OCI-LY7 (cell line): ENCODE results near the gene KBTBD8. TPM values are rescaled to one million over a fixed set of nuclear protein-coding genes. Genes with fewer than 3 reads are reported as not detected.

Source experiments
- BruUV-seq: library from RNA; stranded (reverse); fragments of 400-500 nt; replicated peaks from 2 replicates; lab custom pipeline; 2021; lab: Mats Ljungman, UMichigan
- CTCF ChIA-PET: fragments of 300-600 bp; sonication (Branson Sonifier 250); formaldehyde crosslinking; loops from one replicate; lab custom pipeline; 2022; ENCODE audit warnings: antibody characterized with exemption; ENCODE audit not compliant: unreplicated experiment; lab: Charles Lee
- POLR2A ChIA-PET: fragments of 300-600 bp; sonication (Branson Sonifier 250); formaldehyde crosslinking; loops from one replicate; lab custom pipeline; 2022; ENCODE audit warnings: antibody characterized with exemption; lab: Charles Lee
- DNase-seq: peaks from one replicate; pipeline ENCODE4 v3.0.0-alpha.2; 2015; ENCODE audit warnings: low spot score
- H2AFZ ChIP-seq: fragments of 200-600 bp; sonication (generic), shearing (Covaris generic); 2 replicates; pipeline ENCODE4 v1.6.1; 2014; ENCODE audit warnings: mild to moderate bottlenecking, antibody characterized with exemption, low read length, moderate library complexity
- H3K27ac ChIP-seq: fragments of 200-600 bp; sonication (generic); 2 replicates; pipeline ENCODE4 v1.5.1; 2014; ENCODE audit warnings: mixed run types, low read depth, mild to moderate bottlenecking, moderate library complexity, low read length, inconsistent platforms; ENCODE audit not compliant: poor library complexity, severe bottlenecking
- H3K36me3 ChIP-seq: fragments of 200-600 bp; sonication (generic); 2 replicates; pipeline ENCODE4 v1.6.1; 2014; ENCODE audit warnings: mild to moderate bottlenecking, antibody characterized with exemption, low read length, moderate library complexity, mixed read lengths; ENCODE audit not compliant: insufficient read depth
- H3K4me1 ChIP-seq: fragments of 200-600 bp; sonication (generic); 2 replicates; pipeline ENCODE4 v1.5.1; 2014; ENCODE audit warnings: mild to moderate bottlenecking, low read length; ENCODE audit not compliant: insufficient read depth, poor library complexity, severe bottlenecking
- H3K4me2 ChIP-seq: fragments of 200-600 bp; sonication (generic); 2 replicates; pipeline ENCODE4 v1.6.1; 2014; ENCODE audit warnings: mild to moderate bottlenecking, low read length
- H3K4me3 ChIP-seq: fragments of 200-600 bp; sonication (generic); 2 replicates; pipeline ENCODE4 v1.5.1; 2014; ENCODE audit warnings: mild to moderate bottlenecking, low read depth, low read length; ENCODE audit not compliant: poor library complexity, severe bottlenecking
- H3K79me2 ChIP-seq: fragments of 200-600 bp; sonication (generic); 2 replicates; pipeline ENCODE4 v1.6.1; 2016; ENCODE audit warnings: low read depth, mild to moderate bottlenecking, low read length, moderate library complexity, mixed read lengths; ENCODE audit not compliant: insufficient read depth
- H3K9me2 ChIP-seq: fragments of 200-600 bp; sonication (generic); 2 replicates; pipeline ENCODE4 v1.6.1; 2016; ENCODE audit warnings: mild to moderate bottlenecking, low read length, mixed read lengths; ENCODE audit not compliant: insufficient read depth
- H3K9me3 ChIP-seq: fragments of 200-600 bp; sonication (generic); 2 replicates; pipeline ENCODE4 v1.6.1; 2014; ENCODE audit warnings: mild to moderate bottlenecking, mixed run types, low read length, mixed read lengths
- H4K20me1 ChIP-seq: fragments of 200-600 bp; sonication (generic); 2 replicates; pipeline ENCODE4 v1.6.1; 2014; ENCODE audit warnings: mild to moderate bottlenecking, antibody characterized with exemption, low read length, moderate library complexity, mixed read lengths; ENCODE audit not compliant: insufficient read depth
- CTCF ChIP-seq: fragments of 200-600 bp; sonication (generic); conservative IDR thresholded peaks from 2 replicates; pipeline ENCODE4 v1.5.1; 2014; ENCODE audit warnings: mild to moderate bottlenecking, antibody characterized with exemption, low read length, moderate library complexity, mixed read lengths
- EZH2phosphoT487 ChIP-seq: fragments of 200-600 bp; sonication (generic); IDR thresholded peaks from 2 replicates; pipeline ENCODE4 v1.6.1; 2018; ENCODE audit warnings: low read depth, borderline replicate concordance, mild to moderate bottlenecking, mixed run types, antibody characterized with exemption, low read length, moderate library complexity, mixed read lengths
- intact Hi-C: fragments of 100-400 bp; cut with micrococcal nuclease; formaldehyde crosslinking; loops from one replicate; pipeline ENCODE4 v1.10.0; 2022; ENCODE audit not compliant: unreplicated experiment
- total RNA-seq, 2 experiments: library from RNA; depleted of rRNA in 1 of 2; stranded (reverse); fragments of >200 nt in 1 of 2; shearing (Covaris generic) in 1 of 2; gene quantifications; 2 replicates each; pipeline ENCODE4 v1.2.3, GENCODE V29; 2014 to 2022

KBTBD8 gene
- total RNA-seq, 2 experiments from 2014 or later: 16.4 to 24.8 TPM

DNA sequence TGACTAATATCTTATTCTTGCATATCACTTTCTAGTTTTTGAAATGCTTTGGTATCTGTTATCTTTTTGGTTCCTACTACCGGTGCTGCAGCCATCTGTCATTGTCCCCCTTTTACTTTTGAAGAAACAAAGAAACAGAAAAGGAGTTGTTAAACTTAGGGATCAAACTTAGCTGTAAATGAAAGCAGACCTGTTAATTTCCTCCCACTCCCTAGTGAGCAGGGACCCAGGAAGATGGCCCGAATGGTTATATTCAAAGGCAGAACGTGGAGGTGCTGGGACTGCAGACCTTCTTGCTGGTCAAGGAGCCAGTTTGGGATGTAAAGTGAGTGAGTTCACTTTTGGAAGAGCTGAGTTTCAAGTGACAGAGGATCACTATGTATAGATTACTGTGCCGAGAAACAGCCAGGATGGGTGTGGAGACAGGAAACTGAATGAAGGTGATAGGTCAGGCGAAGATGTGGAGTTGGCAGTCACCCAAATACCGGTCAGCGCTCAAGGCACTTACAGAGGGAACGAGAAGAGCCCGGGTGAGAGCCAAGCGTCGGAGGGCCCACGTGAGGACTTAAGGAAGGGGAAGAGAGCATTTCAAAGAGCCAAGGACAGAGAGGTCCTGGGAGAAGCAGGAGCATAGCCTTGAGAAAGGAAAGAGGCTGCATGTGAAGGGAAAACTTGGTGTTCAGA, 20.1 kb downstream of the KBTBD8 start:
- no TSS peak for BruUV-seq
- ChIA-PET CTCF (interaction anchor here (0.6 kb wide), 1 partner anchor 28 kb away, joined by 3 read pairs; no protein-coding TSS in a partner anchor), POLR2A (interaction anchor here (0.8 to 10.5 kb wide), 10 partner anchors 9 to 46 kb away, joined by 3 to 115 read pairs (median 8); partner anchors contain the start of gene KBTBD8)
- Histone ChIP-seq H3K4me3 (peak overlapping the region; percentile 54), H4K20me1 (no peaks in the 10 kb centered on the region), H3K4me2 (peak overlapping the region; percentile 79), H2AFZ (peak overlapping the region; percentile 77), H3K36me3 (peaks cover 7% of the 10 kb centered on the region), H3K27ac (peak overlapping the region; percentile 94), H3K79me2 (peaks cover 4% of the 10 kb centered on the region; the same call in 1 of the 2 replicates), H3K9me3 (no peaks in the 10 kb centered on the region; the same call in 1 of the 2 replicates), H3K9me2 (no peaks in the 10 kb centered on the region), H3K4me1 (peaks cover 67% of the 10 kb centered on the region)
- no peak for TF ChIP-seq CTCF
- TF ChIP-seq EZH2phosphoT487: no peak
- peak; percentile 58 for DNase-seq
- intact Hi-C loops: no loop called here

DNA sequence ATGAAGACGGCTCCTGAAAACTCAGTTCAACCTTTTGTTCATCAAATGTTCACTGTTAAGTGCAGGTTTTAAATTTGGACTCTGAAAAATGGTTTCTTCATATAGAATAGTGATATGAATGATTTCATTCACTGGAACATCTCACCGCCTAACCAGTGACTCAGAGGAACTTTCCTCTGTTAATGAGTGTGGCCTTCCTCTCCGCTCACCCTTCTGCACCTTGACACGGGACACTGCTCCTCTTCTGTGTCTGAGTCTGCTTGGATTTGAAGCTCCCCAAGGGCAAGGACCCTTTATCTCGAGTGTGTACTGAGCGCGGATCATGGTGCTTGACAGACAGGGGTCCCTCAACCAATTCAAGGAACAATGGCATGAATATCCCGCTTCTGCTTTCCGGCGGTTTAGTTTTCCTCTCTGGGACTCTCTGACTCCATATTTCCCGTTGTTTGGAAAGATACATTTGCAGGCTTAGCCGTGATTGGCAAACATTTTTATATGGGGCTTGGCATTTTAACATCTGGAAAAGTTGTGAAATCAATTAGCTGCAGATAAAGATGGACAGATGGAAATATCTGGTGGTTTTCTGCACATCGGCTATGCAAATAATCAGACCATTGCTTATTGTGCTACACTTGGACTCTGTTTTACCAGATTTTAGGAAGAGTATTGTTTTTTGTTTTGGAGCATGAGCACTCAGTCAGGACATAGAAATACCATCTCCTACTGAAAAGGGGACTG, 20.9 kb downstream of the KBTBD8 start:
- Histone ChIP-seq H3K27ac (peak overlapping the region; percentile 94), H2AFZ (peak overlapping the region; percentile 77), H3K9me2 (no peaks in the 10 kb centered on the region), H4K20me1 (no peaks in the 10 kb centered on the region), H3K79me2 (peaks cover 4% of the 10 kb centered on the region; the same call in 1 of the 2 replicates), H3K36me3 (peaks cover 5% of the 10 kb centered on the region; the same call in 1 of the 2 replicates), H3K4me3 (peak overlapping the region; percentile 54), H3K9me3 (no peaks in the 10 kb centered on the region; the same call in 1 of the 2 replicates), H3K4me2 (peak overlapping the region; percentile 79), H3K4me1 (peaks cover 59% of the 10 kb centered on the region)
- ChIA-PET CTCF (interaction anchor here (0.6 kb wide), 1 partner anchor 27 kb away, joined by 3 read pairs; no protein-coding TSS in a partner anchor), POLR2A (interaction anchor here (0.6 to 10.5 kb wide), 9 partner anchors 9 to 46 kb away, joined by 3 to 115 read pairs (median 6); partner anchors contain the start of gene KBTBD8)
- no TSS peak for BruUV-seq
- DNase-seq: peak; percentile 39
- intact Hi-C loops: no loop called here
- TF ChIP-seq EZH2phosphoT487: no peak
- TF ChIP-seq CTCF: no peak
